Stimulated activated CD4-positive, alpha-beta T cell treated with anti-CD3 and anti-CD28 coated beads, Interleukin-4, amount 100 ng/mL, for 48 hours (primary cell): ENCODE results near the gene MPV17L.
"Not testable (repeated sequence)": the region's sequence is repeated elsewhere in the genome, so short reads cannot be mapped to it uniquely, and the experiment has no call there.

Experiments
- DNase-seq, 2 donors: peaks; one replicate each; pipeline ENCODE4 v3.0.0-alpha.2; 2020; ENCODE audit warnings: low read depth in 2 of 2

The MPV17L gene

GRCh38 chr16:15409476-15409875 is 13.9 kb downstream of the MPV17L start:
- not testable (repeated sequence) for DNase-seq

- DNase-seq = no peak
Measured at GRCh38 chr16:15415511-15415985, 20.0 kb downstream of the MPV17L start.

- no peak for DNase-seq
Measured at GRCh38 chr16:15417197-15417596, 21.6 kb downstream of the MPV17L start.

- DNase-seq = no peak
Measured at GRCh38 chr16:15418206-15418605, 22.7 kb downstream of the MPV17L start.

- not testable (repeated sequence) for DNase-seq
Measured at GRCh38 chr16:15421696-15422095, 26.1 kb downstream of the MPV17L start.

GRCh38 chr16:15422222-15422621 is 26.7 kb downstream of the MPV17L start:
- DNase-seq = no peak

GRCh38 chr16:15425861-15426260 is 30.3 kb downstream of the MPV17L start:
- DNase-seq = no peak

GRCh38 chr16:15426796-15427195 is 31.2 kb downstream of the MPV17L start:
- no peak for DNase-seq

- DNase-seq = peak; percentile 35 to 44
Measured at GRCh38 chr16:15427648-15428239, 32.2 kb downstream of the MPV17L start.

- DNase-seq = not testable (repeated sequence)
Measured at GRCh38 chr16:15430884-15431283, 35.3 kb downstream of the MPV17L start.

- no peak for DNase-seq
Measured at GRCh38 chr16:15434079-15434424, 38.5 kb downstream of the MPV17L start.

GRCh38 chr16:15434425-15435215 is 39.1 kb downstream of the MPV17L start, which contains the start of gene BMERB1:
TSS of gene BMERB1 (plus strand) at chr16:15434588. CDS start at chr16:15434654, 66 bp downstream.
- DNase-seq = peak; percentile 62 to 69

GRCh38 chr16:15435216-15435864 is 39.8 kb downstream of the MPV17L start:
- no peak for DNase-seq

GRCh38 chr16:15439102-15439501 is 43.5 kb downstream of the MPV17L start:
- DNase-seq = no peak

- DNase-seq = no peak
Measured at GRCh38 chr16:15439521-15439920, 44.0 kb downstream of the MPV17L start.

GRCh38 chr16:15440852-15441251 is 45.3 kb downstream of the MPV17L start:
- DNase-seq = no peak

- not testable (repeated sequence) for DNase-seq
Measured at GRCh38 chr16:15442140-15442539, 46.6 kb downstream of the MPV17L start.

- no peak for DNase-seq
Measured at GRCh38 chr16:15443753-15444152, 48.2 kb downstream of the MPV17L start.

- no peak for DNase-seq
Measured at GRCh38 chr16:15444264-15444663, 48.7 kb downstream of the MPV17L start.

- DNase-seq = no peak
Measured at GRCh38 chr16:15445450-15445849, 49.9 kb downstream of the MPV17L start.

- DNase-seq = no peak
Measured at GRCh38 chr16:15446901-15447300, 51.3 kb downstream of the MPV17L start.

GRCh38 chr16:15450624-15451023 is 55.1 kb downstream of the MPV17L start:
- no peak for DNase-seq
